ENCODE results near the gene RAB6C.
"Not testable (repeated sequence)": the region's sequence is repeated elsewhere in the genome, so short reads cannot be mapped to it uniquely, and the experiment has no call there.

The RAB6C gene

DNA sequence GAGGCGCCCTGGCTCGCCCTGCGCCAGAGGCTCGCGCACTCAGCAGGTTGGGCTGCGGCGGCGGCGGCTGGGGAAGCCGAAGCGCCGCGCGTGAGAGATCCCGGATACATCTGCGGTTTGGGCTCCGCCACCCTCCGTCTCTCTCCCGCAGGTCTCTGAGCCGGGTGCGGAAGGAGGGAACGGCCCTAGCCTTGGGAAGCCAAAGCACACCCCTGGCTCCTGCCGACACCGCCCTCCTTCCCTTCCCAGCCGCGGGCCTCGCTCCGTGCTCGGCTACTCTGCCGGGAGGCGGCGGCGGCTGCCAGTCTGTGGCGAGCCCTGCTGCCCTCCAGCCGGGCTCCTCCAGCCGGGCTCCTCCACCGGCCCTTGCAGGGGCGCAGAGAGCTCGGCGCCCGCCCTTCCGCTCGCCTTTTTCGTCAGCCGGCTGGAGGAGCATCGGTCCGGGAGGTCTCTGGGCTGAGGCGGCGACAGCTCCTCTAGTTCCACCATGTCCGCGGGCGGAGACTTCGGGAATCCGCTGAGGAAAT lies at the start of gene RAB6C:
Gene RAB6C (plus strand): TSS at position 38 of the 527 bp plus-strand sequence. CDS start 450 bp downstream, at position 488.
- DNase-seq, result not testable (repeated sequence)

- DNase-seq, result no peak
These were observed 49.0 kb upstream of the RAB6C start for GRCh38 chr2:129930451-129930850.

DNA sequence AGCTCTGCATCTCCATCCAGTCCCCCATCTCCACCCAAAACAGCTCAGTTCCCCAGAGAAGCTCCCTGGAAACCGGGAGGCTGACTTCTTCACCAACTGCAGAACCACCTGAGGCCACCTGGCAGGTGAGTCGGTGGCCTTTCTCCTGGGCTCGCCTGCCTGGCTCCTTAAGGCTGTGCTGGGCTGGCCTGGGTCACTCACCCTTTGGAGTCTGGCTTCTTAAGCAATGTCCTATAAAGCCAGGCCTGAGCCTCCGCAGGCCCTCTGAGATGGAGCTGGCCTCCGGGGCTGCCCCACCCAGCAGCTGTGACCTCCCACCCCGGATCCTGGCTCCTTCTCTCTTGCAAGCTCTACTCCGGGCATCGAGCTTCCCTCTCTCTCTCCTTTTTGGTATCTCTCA lies 46.1 kb upstream of the RAB6C start:
- not testable (repeated sequence) for DNase-seq

DNA sequence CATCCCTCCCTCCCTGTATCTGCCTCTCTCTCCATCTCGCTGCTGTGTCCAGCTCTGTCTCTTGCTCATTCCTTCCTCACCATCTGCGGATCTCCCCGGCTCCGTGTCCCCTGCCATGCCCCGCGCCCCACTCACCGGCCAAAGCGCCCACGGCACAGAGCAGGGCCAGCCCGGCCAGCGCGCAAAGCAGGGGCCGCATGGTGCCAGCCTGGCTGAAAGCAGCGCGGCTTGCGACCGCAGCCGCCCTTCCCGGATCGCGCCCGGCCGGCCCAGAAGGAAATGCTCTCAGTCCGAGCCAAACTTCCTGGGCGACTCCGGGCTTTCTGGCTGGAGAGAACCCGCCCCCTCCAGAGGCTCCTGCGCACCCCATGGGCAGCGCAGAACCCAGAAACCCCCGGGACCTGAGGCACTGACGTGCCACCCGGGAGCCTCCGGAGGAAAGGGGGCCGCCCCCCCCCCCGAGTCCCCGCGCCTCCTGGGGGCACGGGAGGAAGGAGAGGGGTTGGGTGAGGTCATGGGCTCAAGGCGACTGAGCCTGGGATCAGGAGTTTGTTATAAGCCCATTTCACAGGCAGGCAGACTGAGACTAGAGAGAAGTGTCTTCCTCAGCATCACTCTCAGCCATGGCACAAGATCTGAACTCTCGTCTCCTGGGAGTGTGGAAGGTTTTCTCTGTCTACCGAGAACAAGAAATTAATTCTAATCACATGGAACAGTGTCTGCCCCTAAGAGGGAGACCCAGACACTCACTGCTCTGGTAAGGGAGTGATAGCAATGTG lies 45.2 kb upstream of the RAB6C start:
- no peak for DNase-seq

DNA sequence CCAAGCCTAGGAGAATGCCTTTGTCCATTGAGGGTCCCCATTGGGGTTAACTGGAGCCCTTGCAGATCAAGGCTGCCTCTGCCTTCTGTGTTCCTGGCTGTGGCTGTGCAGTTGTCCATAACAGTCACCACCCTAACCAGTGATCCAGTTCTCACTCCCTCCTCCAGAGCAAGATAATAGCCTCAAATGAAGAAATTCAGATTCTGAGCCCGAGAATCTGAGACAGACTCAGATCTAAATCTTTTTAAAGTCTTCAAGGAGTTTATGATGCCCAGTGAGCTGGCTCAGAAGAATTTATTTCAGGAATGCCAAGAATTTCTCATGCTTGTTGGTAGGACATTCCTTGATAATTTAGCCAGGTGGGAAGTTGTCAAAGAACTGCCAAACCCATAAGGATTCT lies 44.3 kb upstream of the RAB6C start:
- DNase-seq, result no peak

DNA sequence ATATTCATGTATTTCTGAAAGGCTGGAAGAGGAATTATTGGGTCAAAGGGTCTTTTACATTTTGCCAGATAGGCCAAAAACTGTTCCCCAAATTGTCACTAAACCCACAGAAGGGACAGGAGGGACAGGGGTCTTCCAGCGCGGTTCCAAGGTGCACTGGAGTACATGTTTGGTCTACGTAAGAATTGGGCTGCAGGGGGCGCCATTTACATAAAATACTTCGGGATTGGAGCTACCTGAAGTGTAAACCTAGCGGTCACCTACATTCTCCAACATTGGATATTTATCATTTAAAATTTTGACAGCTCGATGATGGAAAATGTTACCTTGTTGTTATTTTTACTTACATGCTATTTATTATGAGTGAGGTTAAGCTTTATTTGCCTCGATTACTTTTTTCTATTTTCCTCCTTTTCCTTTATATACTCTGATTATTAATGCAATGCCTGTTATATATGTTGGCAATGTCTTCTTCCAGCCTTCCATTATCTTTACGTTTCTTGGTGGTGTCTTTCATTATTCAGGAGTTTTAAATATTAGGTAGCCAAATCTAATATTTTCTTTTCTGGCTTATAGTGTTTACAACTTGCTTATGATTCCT lies 43.0 kb upstream of the RAB6C start:
- DNase-seq, result peak; percentile 25

GRCh38 chr2:129938850-129939471 lies 40.5 kb upstream of the RAB6C start:
- DNase-seq, result not testable (repeated sequence)

GRCh38 chr2:129943456-129943855 lies 36.0 kb upstream of the RAB6C start:
- not testable (repeated sequence) for DNase-seq

GRCh38 chr2:129945557-129945956 lies 33.9 kb upstream of the RAB6C start:
- no peak for DNase-seq

DNA sequence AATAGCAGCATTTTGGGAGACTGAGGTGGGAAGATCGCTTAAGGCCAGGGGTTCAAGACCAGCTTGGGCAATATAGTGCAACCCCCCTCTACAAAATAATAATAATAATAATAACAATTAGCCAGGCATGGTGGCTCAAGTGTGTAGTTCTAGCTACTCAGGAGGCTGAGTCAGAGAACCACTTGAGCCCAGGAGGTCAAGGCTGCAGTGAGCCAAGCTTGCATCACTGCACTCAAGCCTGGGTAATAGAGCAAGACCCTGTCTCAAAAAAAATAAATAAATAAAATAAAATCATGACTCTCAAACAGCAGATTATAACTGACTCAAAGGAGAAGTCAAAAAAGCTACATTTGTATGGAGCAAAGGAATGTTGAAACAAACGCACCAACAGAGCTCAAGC lies 31.8 kb upstream of the RAB6C start:
- not testable (repeated sequence) for DNase-seq

DNA sequence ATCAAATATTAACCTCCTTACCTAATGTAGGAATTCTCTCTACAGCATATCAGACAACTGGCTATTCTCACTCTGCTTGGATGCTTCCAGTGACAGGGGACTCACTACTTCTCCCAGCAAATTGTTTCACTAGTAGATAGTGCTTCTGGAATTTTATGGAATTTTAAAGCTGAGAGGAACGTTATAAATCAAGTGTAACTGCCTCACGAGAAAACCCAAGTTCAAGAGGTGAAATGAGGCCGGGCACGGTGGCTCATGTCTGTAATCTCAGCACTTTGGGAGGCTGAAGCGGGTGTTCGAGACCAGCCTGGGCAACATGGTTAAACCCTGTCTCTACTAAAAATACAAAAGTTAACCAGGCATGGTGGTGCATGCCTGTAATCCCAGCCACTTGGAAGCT lies 23.3 kb upstream of the RAB6C start:
- not testable (repeated sequence) for DNase-seq

GRCh38 chr2:129957891-129958290 lies 21.6 kb upstream of the RAB6C start:
- no peak for DNase-seq

DNA sequence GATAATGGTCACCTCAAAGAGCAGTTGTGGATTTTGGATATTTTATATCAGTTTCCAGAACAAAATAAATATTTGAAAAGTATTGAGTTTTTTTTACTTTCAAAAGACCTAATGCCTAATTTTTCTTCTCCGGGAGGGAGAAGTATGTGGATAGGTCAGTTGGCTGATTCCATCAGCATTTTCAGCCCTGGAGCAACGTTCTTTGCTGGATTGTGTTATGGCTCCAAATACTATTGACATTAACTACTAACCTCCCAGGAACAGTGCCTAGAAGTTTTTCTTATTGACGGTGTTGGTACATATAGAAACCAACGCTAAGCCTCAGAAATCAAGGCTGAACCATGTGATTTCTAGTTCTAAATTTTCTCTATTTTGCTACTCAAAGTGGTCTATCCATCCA lies 20.7 kb upstream of the RAB6C start:
- not testable (repeated sequence) for DNase-seq

- not testable (repeated sequence) for DNase-seq
These were observed 10.9 kb upstream of the RAB6C start for GRCh38 chr2:129968605-129969004.

GRCh38 chr2:129975016-129975774 lies 4.3 kb upstream of the RAB6C start:
- DNase-seq, result no peak

DNA sequence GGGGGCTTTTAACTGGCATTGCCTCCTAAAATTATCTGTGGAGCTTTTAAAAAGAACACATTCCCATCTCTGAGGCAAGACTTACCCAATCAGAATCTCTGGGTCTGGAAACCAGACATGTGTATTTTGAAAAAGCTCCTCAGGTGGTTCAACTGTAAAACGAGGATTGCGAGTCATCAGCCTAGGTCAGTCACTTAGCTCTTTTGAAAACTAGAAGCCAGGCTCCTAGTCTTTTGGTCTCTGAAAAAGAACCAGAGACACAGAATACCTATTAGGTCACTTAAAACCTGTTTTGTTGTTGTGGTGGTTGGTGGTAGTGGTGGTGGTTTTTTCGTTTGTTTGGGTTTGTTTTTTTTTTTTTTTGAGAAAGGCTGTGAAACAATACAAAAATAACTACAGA lies 2.5 kb upstream of the RAB6C start:
- not testable (repeated sequence) for DNase-seq

DNA sequence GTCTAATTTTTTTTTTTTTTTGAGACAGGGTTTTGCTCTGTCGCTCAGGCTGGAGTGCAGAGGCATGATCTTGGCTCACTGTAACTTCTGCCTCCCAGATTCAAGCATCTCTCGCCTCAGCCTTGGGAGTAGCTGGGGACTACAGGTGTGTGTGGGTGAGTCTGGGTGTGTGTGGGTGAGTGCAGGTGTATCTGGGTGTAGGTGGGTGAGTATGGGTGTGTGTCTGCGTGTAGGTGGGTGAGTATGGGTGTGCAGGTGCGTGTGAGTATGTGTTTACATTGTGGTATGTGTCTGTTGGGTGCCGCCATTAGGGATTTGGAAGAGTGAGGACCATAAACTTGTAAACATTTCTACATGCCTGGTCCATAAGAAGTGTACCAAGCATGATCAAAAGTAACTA lies 1.5 kb upstream of the RAB6C start:
- no peak for DNase-seq

DNA sequence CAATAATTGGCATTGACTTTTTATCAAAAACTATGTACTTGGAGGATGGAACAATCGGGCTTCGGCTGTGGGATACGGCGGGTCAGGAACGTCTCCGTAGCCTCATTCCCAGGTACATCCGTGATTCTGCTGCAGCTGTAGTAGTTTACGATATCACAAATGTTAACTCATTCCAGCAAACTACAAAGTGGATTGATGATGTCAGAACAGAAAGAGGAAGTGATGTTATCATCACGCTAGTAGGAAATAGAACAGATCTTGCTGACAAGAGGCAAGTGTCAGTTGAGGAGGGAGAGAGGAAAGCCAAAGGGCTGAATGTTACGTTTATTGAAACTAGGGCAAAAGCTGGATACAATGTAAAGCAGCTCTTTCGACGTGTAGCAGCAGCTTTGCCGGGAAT lies 780 bp downstream of the RAB6C start:
- DNase-seq, result not testable (repeated sequence)

- not testable (repeated sequence) for DNase-seq
These were observed 2.2 kb downstream of the RAB6C start for GRCh38 chr2:129981689-129982088.

- no peak for DNase-seq
These were observed 5.0 kb downstream of the RAB6C start for GRCh38 chr2:129984426-129984825.

DNA sequence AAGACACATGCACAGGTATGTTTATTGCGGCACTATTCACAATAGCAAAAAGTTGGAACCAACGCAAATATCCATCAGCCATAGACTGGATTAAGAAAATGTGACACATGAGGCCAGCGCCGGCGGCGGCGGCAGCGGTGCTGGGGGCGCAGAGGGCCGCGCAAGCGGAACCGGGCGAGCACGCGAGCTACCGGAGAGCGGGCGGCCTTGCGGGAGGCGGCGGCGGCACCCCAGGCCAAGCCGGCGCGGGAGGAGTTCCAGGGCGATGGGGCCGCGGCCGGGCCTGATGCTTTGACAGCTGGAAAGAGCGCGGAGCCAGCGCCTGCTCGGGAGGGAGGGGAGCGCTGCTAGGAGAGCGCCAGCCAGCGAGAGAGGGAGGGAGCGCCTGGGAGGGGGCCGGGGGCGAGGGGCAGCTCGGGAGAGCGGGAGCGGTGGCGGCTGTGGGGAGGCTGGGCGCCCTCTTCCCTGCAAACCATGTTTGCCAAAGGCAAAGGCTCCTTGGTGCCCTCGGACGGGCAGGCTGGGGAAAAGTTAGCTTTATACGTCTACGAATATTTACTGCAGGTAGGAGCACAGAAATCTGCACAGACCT lies 13.0 kb downstream of the RAB6C start:
- DNase-seq, result not testable (repeated sequence)

DNA sequence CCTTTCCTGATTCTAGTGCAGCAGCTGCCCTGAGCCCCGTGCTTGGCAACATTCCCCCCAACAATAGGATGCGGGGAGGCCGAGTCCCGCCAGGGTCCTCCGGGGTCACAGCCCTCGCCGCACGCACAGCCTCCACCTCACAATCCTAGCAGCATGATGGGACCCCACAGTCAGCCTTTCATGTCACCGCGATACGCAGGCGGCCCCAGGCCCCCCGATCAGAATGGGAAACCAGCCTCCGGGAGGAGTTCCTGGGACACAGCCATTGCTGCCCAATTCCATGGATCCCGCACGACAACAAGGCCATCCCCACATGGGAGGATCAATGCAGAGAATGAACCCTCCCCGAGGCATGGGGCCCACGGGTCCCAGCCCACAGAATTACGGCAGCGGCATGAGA lies 13.7 kb downstream of the RAB6C start:
- DNase-seq, result not testable (repeated sequence)

Measured in stimulated activated naive CD4-positive, alpha-beta T cell treated with Interleukin-2 at 50 U/mL for 16 hours (primary cell).